GM19438 (cell line): ENCODE measurements around the gene HLA-E.
"Not testable (repeated sequence)": the region's sequence is repeated elsewhere in the genome, so short reads cannot be mapped to it uniquely, and the experiment has no call there.

Experiments used
- ATAC-seq: cut with Tn5 transposase; IDR thresholded peaks from one replicate; pipeline ENCODE4 v1.9.1; 2021; ENCODE audit warnings: low read depth; ENCODE audit not compliant: unreplicated experiment

The HLA-E gene

GRCh38 chr6:30480536-30481156 is 8.7 kb upstream of the HLA-E start:
- no peak for ATAC-seq

DNA sequence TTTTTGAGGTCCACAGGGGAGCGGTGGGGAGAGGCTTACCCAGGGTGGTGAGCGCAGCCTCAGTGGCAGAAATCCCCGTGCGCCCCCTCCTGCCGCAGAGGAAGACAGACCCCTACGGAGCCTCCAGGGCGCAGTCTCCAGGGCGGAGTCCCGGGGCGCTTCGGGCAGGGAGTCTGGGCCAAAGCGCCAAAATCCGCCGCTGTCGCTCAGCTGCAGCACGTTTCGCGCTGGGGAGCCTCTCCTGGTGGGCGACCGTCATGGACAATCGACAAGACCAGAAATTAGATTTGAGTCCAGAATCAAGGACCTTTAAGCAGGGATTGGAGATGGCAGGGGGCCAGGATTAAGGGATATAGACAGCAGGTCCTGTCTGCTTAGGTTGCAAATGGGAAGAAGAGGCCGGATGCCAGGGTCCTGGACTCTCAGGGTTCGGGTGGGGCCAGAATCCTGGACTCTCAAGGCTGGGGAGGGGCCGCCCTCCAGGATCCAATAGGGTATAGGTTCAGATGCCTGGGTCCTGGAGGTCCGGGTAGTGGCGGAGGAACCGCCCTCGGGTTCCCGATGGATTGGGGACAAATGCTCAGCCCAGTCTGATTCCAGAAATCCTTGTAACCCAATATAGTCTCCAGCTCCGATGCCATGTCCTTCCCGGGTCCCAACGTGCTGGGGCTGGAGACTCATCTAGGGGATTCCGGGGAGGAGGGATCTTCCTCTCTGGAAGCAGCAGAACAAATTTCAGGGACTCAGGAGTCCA is 7.9 kb upstream of the HLA-E start:
- no peak for ATAC-seq

DNA sequence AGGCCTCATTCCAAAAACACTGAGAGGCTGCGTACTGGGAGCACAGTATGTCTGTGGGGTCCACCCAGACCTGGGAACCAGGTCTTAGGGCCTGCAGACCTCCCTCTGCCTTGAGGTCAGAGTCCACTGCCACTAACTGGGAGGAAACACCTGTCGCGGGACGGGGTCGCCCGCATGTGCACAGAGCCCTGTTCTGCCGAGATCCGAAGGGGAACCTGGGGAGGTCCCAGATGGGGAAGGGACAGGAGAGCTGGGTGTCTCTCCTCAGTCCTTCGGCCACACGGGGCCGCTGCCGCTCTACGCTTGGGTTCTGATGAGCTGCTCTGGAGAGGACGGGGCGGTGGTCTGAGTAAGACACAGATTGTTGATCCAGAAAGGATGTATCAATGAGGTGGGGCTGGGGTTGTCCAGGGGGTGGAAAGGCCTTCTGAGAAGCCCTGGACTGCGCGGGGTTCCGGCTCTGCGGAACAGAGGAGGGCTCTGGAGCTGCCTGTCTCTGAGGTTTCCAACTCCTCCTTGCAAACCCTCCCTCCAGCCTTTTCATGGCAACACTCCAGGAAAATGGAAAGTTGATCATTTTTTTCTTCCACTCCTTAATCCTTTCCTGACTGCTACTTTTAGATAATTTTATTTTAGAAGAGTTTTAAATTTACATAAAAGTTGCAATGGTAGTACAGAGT is 7.2 kb upstream of the HLA-E start:
- not testable (repeated sequence) for ATAC-seq

DNA sequence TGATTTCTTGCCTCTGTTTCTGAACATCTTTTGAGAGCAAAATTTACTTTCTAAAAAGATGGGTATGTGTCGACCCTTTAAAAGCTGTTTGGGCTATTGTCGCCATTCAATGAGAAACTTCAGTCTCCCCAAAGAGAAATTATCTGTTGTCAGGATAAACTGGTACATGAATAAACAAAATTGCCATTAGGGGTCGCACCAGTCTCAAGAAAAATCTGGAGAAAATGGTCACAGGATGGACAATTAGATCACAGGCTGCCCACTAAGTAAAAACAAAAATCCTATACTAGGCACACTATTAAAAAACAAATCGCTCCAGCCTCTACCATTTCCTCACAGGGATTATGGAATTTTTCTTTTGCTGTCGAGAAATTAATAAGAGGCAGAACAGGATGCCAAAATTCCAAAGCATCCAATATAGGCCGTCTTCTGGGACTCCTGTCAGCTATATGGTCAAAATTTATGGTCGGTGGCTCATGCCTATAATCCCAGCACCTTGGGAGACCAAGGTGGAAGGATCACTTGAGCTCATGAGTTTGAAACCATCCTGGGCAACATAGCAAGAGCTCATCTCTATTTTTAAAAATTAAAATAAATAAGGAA is 5.5 kb upstream of the HLA-E start:
- no peak for ATAC-seq

DNA sequence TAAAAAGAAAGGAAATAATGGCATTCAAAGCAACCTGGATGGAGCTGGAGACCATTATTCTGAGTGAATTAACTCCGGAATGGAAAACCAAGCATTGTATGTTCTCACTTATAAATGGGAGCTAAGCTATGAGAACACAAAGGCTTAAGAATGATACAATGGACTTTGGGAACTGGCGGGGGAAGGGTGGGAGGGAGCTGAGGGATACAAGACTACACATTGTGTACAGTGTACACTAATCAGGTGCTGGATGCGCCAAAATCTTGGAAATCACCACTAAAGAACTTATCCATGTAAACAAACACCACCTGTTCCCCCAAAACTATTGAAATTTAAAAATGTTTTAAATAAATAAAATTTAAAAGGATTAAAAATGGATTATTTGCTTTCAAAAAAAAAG is 4.1 kb upstream of the HLA-E start:
- no peak for ATAC-seq

DNA sequence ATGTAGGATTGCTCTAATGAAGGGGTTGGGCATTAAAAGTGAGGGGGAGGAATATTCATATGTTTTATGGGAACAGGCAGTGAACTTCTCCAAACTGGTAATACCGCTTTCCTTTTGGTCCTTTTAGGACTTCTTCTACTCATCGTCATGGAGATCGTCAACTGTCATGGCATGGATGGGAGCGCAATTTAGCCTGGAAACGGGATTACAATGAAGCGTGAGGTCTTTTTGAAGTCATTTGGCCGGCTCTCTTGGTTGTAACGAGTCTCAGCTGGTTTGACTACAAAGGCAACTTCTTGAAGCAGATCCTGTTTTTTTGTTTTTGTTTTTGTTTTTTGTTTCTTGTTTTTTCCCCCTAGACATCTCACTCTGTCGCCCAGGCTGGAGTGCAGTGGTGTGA is 1.4 kb upstream of the HLA-E start:
- ATAC-seq, result no peak

- ATAC-seq, result not testable (repeated sequence)
Observed at GRCh38 chr6:30488697-30489080, 620 bp upstream of the HLA-E start.

- ATAC-seq, result peak; percentile 37
Observed at GRCh38 chr6:30490026-30490876, 942 bp downstream of the HLA-E start.

DNA sequence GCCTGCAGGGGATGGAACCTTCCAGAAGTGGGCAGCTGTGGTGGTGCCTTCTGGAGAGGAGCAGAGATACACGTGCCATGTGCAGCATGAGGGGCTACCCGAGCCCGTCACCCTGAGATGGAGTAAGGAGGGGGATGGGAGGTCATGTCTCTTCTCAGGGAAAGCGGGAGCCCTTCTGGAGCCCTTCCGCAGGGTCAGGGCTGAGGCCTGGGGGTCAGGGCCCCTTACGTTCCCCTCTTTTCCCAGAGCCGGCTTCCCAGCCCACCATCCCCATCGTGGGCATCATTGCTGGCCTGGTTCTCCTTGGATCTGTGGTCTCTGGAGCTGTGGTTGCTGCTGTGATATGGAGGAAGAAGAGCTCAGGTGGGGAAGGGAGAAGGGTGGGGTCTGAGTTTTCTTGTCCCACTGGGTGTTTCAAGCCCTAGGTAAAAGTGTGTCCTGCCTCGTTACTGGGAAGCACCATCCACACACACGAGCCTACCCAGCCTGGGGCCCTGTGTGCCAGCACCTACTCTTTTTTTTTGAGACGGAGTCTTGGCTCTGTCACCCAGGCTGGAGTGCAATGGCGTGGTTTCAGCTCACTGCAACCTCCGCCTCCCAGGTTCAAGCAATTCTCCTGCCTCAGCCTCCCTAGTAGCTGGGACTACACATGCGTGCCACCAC is 2.1 kb downstream of the HLA-E start:
- not testable (repeated sequence) for ATAC-seq

GRCh38 chr6:30491991-30492952 is 3.0 kb downstream of the HLA-E start:
- no peak for ATAC-seq

- no peak for ATAC-seq
Observed at GRCh38 chr6:30493643-30494250, 4.4 kb downstream of the HLA-E start.

GRCh38 chr6:30494291-30494861 is 5.1 kb downstream of the HLA-E start:
- no peak for ATAC-seq

- ATAC-seq, result not testable (repeated sequence)
Observed at GRCh38 chr6:30495060-30495459, 5.8 kb downstream of the HLA-E start.

- ATAC-seq, result no peak
Observed at GRCh38 chr6:30495993-30496392, 6.7 kb downstream of the HLA-E start.

DNA sequence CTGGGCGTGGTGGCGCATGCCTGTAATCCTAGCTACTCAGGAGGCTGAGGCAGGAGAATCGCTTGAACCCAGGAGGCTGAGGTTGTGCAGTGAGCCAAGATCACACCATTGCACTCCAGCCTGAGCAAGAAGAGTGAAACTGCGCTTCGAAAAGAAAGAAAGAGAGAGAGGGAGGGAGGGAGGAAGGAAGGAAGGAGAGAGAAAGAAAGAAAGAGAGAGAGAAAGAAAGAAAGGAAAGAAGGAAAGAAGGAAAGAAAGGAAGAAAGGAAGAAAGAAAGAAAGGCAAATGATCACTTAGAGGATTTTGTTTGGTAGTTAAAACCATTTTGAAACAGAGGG is 7.9 kb downstream of the HLA-E start:
- not testable (repeated sequence) for ATAC-seq

DNA sequence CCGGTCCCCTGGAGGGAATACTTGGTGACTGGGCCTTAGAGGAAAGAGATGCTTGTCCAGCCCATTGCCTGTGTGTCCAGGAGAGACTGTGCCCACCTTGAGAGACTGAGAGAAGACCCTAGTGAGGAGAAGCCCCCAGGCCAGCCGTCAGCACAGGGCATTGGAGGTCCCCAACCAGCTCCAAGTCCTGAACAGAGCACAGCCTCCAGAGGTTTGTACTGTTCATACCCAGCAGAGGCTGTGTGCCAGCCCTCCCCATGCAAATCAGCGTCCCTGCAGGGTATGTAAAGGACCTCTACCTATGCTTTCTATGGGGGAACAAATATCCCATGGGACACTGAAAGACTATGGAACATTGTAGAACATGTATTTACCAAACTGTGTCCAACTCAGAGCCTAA is 8.4 kb downstream of the HLA-E start:
- ATAC-seq, result no peak

- not testable (repeated sequence) for ATAC-seq
Observed at GRCh38 chr6:30498705-30499104, 9.4 kb downstream of the HLA-E start.
